ENCODE data around the gene ITGB7.
"Not testable (repeated sequence)": the region's sequence is repeated elsewhere in the genome, so short reads cannot be mapped to it uniquely, and the experiment has no call there.

ITGB7 gene

DNA sequence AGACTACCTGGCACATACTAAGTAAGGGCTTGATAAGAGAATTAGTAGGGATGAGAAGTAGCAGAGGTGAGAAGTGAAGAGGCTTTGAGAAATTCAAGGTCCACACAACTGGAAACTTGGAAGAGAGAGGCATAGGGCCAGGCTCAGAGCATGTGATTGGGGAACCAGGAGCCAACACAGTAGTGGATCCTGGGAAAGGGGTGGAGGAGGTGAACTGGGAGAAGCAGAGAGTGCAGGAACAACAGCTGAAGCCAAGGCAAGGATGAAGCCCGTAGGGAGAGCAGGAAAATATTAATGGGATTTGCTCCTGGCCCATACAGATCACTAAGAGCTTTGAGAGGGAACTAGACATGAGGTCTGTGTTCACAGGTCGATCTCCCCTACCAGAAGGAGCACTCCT, 1.4 kb upstream of the ITGB7 start:
- Histone ChIP-seq H3K4me3 (ENCODE audit: low read length in 2 of 2) (peak overlapping the region in 1 of 2 donors; percentile 60), H3K9ac (ENCODE audit: low read depth in 1 of 2, low read length in 2 of 2) (no peak overlapping the region), H3K4me1 (ENCODE audit: control insufficient read depth in 2 of 2, insufficient read depth in 2 of 2, low read length in 2 of 2) (peaks cover 9 to 21% of the 10 kb centered on the region in 2 donors), H3K27ac (ENCODE audit: low read depth in 2 of 2, low read length in 2 of 2) (peak overlapping the region in 1 of 2 donors; percentile 53), H3K27me3 (ENCODE audit: control insufficient read depth in 2 of 2, insufficient read depth in 2 of 2, low read length in 2 of 2) (no peaks in the 10 kb centered on the region), H3K36me3 (ENCODE audit: control insufficient read depth in 2 of 2, insufficient read depth in 2 of 2, low read length in 2 of 2) (peaks cover 10 to 17% of the 10 kb centered on the region in 2 donors), H3K9me3 (ENCODE audit: control insufficient read depth in 2 of 2, low read length in 2 of 2) (no peaks in the 10 kb centered on the region)

DNA sequence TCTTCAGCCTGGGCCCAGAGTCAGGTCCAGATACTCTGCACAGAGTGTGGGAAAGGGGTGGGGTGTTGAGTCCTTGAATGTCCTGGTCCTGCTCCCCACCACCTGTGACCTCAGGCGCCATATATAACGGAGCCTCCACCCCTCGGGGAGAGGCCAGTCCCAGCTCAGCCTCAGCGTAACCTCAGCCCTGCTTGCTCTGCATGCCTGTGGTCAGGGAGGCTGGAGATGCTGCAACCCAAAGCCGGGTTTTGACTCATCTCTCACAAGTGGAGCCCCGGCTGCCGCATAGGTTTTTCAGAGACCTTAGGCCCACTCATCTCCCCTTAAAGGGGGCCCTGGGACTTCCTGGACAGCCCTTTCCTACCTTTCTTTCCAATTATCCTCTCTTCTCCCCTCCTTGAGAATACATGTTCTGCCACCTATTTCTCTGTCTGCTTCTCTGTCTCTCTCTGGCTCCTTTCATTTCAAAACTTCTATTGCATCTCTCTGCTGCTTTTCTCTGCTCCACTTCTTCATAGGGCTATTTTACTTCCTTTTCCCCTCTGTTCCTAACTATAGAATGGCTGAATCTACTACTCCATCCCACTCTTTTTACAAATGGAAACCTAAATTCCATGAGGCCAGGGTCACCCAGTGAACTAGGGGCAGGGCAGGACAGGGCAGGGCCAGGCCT, 1.2 kb downstream of the ITGB7 start:
- Histone ChIP-seq H3K27ac (ENCODE audit: low read depth in 2 of 2, low read length in 2 of 2) (peak overlapping the region in 1 of 2 donors; percentile 60), H3K27me3 (ENCODE audit: control insufficient read depth in 2 of 2, insufficient read depth in 2 of 2, low read length in 2 of 2) (no peaks in the 10 kb centered on the region), H3K9ac (ENCODE audit: low read depth in 1 of 2, low read length in 2 of 2) (peak overlapping the region in 1 of 2 donors; percentile 66), H3K9me3 (ENCODE audit: control insufficient read depth in 2 of 2, low read length in 2 of 2) (no peaks in the 10 kb centered on the region), H3K36me3 (ENCODE audit: control insufficient read depth in 2 of 2, insufficient read depth in 2 of 2, low read length in 2 of 2) (peaks cover 2% of the 10 kb centered on the region in 2 donors), H3K4me1 (ENCODE audit: control insufficient read depth in 2 of 2, insufficient read depth in 2 of 2, low read length in 2 of 2) (peaks cover 9 to 21% of the 10 kb centered on the region in 2 donors), H3K4me3 (ENCODE audit: low read length in 2 of 2) (peak overlapping the region in 1 of 2 donors; percentile 71)

DNA sequence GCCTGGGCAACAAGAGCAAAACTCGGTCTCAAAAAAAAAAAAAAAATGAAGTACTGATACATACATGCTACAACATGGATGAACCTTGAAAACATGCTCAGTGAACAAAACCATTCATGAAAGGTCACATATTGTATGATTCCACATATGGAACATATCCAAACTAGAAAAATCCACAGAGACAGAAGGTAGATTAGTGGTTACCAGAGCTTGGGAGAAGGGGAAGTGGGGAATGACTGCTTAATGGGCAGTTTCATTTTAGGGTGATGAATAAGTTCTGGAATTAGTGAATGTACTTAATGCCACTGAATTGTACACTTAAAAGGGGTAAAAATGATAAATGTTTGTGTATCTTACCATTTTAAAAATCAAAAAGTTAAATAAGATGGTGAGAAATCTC, 2.7 kb downstream of the ITGB7 start:
- Histone ChIP-seq H3K27me3 (ENCODE audit: control insufficient read depth in 2 of 2, insufficient read depth in 2 of 2, low read length in 2 of 2) (no peaks in the 10 kb centered on the region), H3K4me3 (ENCODE audit: low read length in 2 of 2) (no peak overlapping the region), H3K27ac (ENCODE audit: low read depth in 2 of 2, low read length in 2 of 2) (no peak overlapping the region), H3K36me3 (ENCODE audit: control insufficient read depth in 2 of 2, insufficient read depth in 2 of 2, low read length in 2 of 2) (no peaks in the 10 kb centered on the region), H3K9me3 (ENCODE audit: control insufficient read depth in 2 of 2, low read length in 2 of 2) (no peaks in the 10 kb centered on the region), H3K4me1 (ENCODE audit: control insufficient read depth in 2 of 2, insufficient read depth in 2 of 2, low read length in 2 of 2) (peaks cover 9 to 24% of the 10 kb centered on the region in 2 donors), H3K9ac (ENCODE audit: low read depth in 1 of 2, low read length in 2 of 2) (no peak overlapping the region)

DNA sequence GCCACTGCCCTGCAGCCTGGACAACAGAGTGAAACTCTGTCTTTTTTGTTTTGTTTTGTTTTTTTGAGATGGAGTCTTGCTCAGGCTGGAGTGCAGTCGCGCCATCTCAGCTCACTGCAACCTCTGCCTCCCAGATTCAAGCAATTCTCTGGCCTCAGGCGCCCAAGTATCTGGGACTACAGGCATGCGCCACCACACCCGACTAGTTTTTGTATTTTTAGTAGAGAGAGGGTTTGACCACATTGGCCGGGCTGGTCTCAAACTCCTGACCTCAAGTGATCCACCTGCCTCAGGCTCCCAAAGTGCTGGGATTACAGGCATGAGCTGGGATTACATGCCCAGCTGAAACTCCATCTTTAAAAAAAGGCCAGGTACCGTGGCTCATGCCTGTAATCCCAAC, 4.7 kb downstream of the ITGB7 start:
- H3K36me3 ChIP-seq (ENCODE audit: control insufficient read depth in 2 of 2, insufficient read depth in 2 of 2, low read length in 2 of 2); H3K4me3 ChIP-seq (ENCODE audit: low read length in 2 of 2); H3K9ac ChIP-seq (ENCODE audit: low read depth in 1 of 2, low read length in 2 of 2); H3K9me3 ChIP-seq (ENCODE audit: control insufficient read depth in 2 of 2, low read length in 2 of 2); H3K27me3 ChIP-seq (ENCODE audit: control insufficient read depth in 2 of 2, insufficient read depth in 2 of 2, low read length in 2 of 2); H3K27ac ChIP-seq (ENCODE audit: low read depth in 2 of 2, low read length in 2 of 2): not testable (repeated sequence)
- peaks cover 9 to 26% of the 10 kb centered on the region in 2 donors for H3K4me1 ChIP-seq (ENCODE audit: control insufficient read depth in 2 of 2, insufficient read depth in 2 of 2, low read length in 2 of 2)

DNA sequence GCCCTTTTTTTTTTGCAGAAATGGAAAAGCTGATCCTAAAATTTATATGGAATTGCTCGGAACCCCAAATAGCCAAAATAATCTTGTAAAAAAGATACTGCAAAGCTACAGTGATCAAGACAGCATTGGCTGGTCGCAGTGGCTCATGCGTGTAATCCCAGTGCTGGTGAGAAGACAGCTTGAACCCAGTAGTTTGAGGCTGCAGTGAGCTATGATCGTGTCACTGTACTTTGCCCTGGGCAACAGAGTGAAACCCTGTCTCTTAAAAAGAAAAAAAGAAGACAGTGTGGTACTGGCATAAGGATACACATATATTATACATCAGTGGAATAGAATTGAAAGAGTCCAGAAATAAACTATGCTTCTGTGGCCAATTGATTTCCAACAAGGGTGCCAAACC, 5.4 kb downstream of the ITGB7 start:
- H3K27me3 ChIP-seq (ENCODE audit: control insufficient read depth in 2 of 2, insufficient read depth in 2 of 2, low read length in 2 of 2) = no peaks in the 10 kb centered on the region
- H3K27ac ChIP-seq (ENCODE audit: low read depth in 2 of 2, low read length in 2 of 2) = no peak overlapping the region
- H3K9me3 ChIP-seq (ENCODE audit: control insufficient read depth in 2 of 2, low read length in 2 of 2) = no peaks in the 10 kb centered on the region
- H3K4me1 ChIP-seq (ENCODE audit: control insufficient read depth in 2 of 2, insufficient read depth in 2 of 2, low read length in 2 of 2) = peaks cover 5 to 20% of the 10 kb centered on the region in 2 donors
- no peak overlapping the region for H3K4me3 ChIP-seq (ENCODE audit: low read length in 2 of 2)
- peaks cover 0 to 2% of the 10 kb centered on the region in 2 donors for H3K36me3 ChIP-seq (ENCODE audit: control insufficient read depth in 2 of 2, insufficient read depth in 2 of 2, low read length in 2 of 2)
- no peak overlapping the region for H3K9ac ChIP-seq (ENCODE audit: low read depth in 1 of 2, low read length in 2 of 2)

DNA sequence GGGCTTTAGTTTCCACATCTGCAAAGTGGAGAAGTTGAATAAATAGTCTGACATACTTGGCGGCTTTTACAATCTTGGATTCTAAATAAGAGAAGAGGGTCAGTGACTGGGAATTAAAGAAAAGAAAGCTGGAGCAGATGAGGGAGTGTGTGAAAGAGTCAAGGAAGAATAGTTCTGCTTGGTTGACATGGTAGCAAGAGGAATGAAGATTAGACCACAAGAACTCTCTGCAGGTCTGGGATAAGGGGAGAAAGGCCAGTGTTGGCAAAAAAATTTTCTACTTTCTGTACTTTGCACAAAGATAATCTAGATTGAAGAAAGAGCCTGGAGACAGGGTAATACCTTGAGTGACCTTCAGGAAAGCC, 5.9 kb downstream of the ITGB7 start:
- Histone ChIP-seq H3K4me1 (ENCODE audit: control insufficient read depth in 2 of 2, insufficient read depth in 2 of 2, low read length in 2 of 2) (peaks cover 4 to 17% of the 10 kb centered on the region in 2 donors), H3K27ac (ENCODE audit: low read depth in 2 of 2, low read length in 2 of 2) (no peak overlapping the region), H3K9ac (ENCODE audit: low read depth in 1 of 2, low read length in 2 of 2) (no peak overlapping the region), H3K9me3 (ENCODE audit: control insufficient read depth in 2 of 2, low read length in 2 of 2) (no peaks in the 10 kb centered on the region), H3K4me3 (ENCODE audit: low read length in 2 of 2) (no peak overlapping the region), H3K27me3 (ENCODE audit: control insufficient read depth in 2 of 2, insufficient read depth in 2 of 2, low read length in 2 of 2) (no peaks in the 10 kb centered on the region), H3K36me3 (ENCODE audit: control insufficient read depth in 2 of 2, insufficient read depth in 2 of 2, low read length in 2 of 2) (peaks cover 0 to 5% of the 10 kb centered on the region in 2 donors)

DNA sequence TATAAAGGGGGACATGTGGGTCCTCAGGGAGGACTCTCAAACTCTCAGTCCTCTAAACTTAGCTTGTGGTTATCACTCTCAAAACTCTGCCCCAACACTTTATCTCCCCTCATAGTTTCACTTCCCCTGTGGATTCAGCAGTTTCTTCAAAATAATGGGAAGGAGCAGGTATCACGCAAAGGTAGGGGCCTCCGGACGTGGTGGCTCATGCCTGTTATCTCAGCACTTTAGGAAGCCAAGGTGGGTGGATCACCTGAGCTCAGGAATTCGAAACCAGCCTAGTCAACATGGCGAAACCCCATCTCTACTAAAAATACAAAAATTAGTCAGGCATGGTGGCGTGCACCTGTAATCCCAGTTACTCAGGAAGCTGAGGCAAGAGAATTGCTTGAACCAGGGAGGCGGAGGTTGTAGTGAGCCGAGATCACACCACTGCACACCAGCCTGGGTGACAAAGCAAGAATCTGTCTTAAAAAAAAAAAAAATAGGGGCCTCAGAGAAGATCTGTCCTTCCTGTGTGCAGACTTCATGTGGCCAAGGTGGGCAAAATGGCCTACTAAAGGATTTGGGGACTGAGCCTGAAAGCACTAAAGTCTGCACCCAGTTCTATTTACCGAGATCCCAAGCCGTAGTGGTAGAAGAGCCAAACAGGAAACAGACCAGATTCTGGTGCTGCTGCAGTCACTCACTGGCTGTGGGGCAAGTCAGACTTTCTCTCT, 6.4 kb downstream of the ITGB7 start:
- H3K9ac ChIP-seq (ENCODE audit: low read depth in 1 of 2, low read length in 2 of 2) = no peak overlapping the region
- peak overlapping the region in 1 of 2 donors; percentile 15 for H3K4me3 ChIP-seq (ENCODE audit: low read length in 2 of 2)
- H3K27ac ChIP-seq (ENCODE audit: low read depth in 2 of 2, low read length in 2 of 2) = peak overlapping the region in 1 of 2 donors; percentile 43
- H3K27me3 ChIP-seq (ENCODE audit: control insufficient read depth in 2 of 2, insufficient read depth in 2 of 2, low read length in 2 of 2) = no peaks in the 10 kb centered on the region
- peaks cover 0 to 5% of the 10 kb centered on the region in 2 donors for H3K36me3 ChIP-seq (ENCODE audit: control insufficient read depth in 2 of 2, insufficient read depth in 2 of 2, low read length in 2 of 2)
- H3K4me1 ChIP-seq (ENCODE audit: control insufficient read depth in 2 of 2, insufficient read depth in 2 of 2, low read length in 2 of 2) = peaks cover 4 to 15% of the 10 kb centered on the region in 2 donors
- no peaks in the 10 kb centered on the region for H3K9me3 ChIP-seq (ENCODE audit: control insufficient read depth in 2 of 2, low read length in 2 of 2)

DNA sequence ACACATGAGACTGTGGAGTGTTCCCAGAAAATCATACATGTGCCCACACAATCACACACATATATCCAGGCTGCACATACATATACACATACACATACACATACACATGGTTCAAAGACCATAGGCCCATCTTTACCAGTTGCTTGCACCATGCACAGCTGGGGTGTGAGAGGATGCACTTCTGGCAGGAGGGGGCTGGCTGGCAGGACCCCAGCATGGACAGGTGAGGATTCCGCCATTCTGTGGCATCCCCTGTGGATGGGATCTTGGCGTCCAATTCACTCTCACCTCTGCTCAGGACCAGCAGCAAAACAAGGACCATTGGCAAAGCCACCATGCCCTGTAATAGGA, 7.0 kb downstream of the ITGB7 start:
- no peaks in the 10 kb centered on the region for H3K27me3 ChIP-seq (ENCODE audit: control insufficient read depth in 2 of 2, insufficient read depth in 2 of 2, low read length in 2 of 2)
- H3K9ac ChIP-seq (ENCODE audit: low read depth in 1 of 2, low read length in 2 of 2) = no peak overlapping the region
- H3K4me3 ChIP-seq (ENCODE audit: low read length in 2 of 2) = peak overlapping the region in 1 of 2 donors; percentile 15
- no peaks in the 10 kb centered on the region for H3K9me3 ChIP-seq (ENCODE audit: control insufficient read depth in 2 of 2, low read length in 2 of 2)
- H3K36me3 ChIP-seq (ENCODE audit: control insufficient read depth in 2 of 2, insufficient read depth in 2 of 2, low read length in 2 of 2) = peaks cover 0 to 5% of the 10 kb centered on the region in 2 donors
- peaks cover 4 to 15% of the 10 kb centered on the region in 2 donors for H3K4me1 ChIP-seq (ENCODE audit: control insufficient read depth in 2 of 2, insufficient read depth in 2 of 2, low read length in 2 of 2)
- no peak overlapping the region for H3K27ac ChIP-seq (ENCODE audit: low read depth in 2 of 2, low read length in 2 of 2)

DNA sequence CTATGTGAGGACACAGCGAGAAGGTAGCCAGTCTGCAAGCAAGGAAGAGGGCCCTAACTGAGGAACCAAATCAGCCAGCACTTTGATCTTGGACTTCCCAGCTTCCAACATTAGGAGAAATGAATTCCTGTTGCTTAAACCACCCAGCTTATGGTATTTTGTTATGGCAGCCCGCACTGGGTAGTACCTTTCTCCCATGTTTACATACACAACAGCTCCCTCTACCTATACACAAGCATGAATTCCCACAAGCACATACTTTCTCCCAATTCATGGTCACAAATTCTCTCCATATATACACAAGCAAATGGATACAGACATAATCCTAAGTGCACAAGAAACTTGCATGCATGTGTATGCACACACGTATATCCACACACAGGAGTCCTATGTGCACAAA, 7.4 kb downstream of the ITGB7 start:
- no peak overlapping the region for H3K4me3 ChIP-seq (ENCODE audit: low read length in 2 of 2)

DNA sequence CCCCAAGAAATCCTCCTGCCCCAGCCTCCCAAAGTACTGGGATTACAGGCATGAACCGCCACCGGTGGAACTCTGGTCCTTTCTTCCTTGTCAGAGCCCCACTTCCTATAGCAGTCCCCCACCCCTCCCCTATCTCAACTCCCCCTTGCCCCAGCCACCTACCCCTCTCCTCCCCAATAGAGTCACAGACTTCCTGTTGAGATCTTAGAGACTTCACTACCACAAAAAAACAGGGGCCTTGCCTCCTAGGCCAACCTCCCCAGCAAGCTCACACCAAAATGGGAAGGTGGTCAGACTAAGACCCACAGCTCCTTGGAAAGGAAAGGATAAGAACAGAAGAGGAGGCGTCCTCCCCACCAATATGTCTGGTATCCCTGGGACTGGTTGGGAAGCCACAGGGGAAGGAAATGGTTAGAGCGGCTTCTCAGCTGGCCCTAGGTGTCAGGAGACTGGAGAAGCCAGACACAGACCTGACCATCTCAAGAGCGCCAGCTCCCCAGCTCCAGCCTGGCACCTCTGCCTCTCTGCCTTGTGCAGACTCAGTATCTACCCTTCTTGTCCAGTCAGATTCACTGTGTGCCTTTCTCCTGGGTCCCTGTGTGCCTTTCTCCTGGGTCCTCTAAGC, 8.5 kb downstream of the ITGB7 start:
- H3K4me1 ChIP-seq (ENCODE audit: control insufficient read depth in 2 of 2, insufficient read depth in 2 of 2, low read length in 2 of 2) = peaks cover 4 to 15% of the 10 kb centered on the region in 2 donors
- no peak overlapping the region for H3K27ac ChIP-seq (ENCODE audit: low read depth in 2 of 2, low read length in 2 of 2)
- H3K36me3 ChIP-seq (ENCODE audit: control insufficient read depth in 2 of 2, insufficient read depth in 2 of 2, low read length in 2 of 2) = peaks cover 0 to 5% of the 10 kb centered on the region in 2 donors
- H3K4me3 ChIP-seq (ENCODE audit: low read length in 2 of 2) = no peak overlapping the region
- H3K9ac ChIP-seq (ENCODE audit: low read depth in 1 of 2, low read length in 2 of 2) = no peak overlapping the region
- H3K27me3 ChIP-seq (ENCODE audit: control insufficient read depth in 2 of 2, insufficient read depth in 2 of 2, low read length in 2 of 2) = no peaks in the 10 kb centered on the region
- H3K9me3 ChIP-seq (ENCODE audit: control insufficient read depth in 2 of 2, low read length in 2 of 2) = no peaks in the 10 kb centered on the region

More for the DNA sequence above, 7.4 kb downstream of the ITGB7 start:
- Histone ChIP-seq H3K27me3 (ENCODE audit: control insufficient read depth in 2 of 2, insufficient read depth in 2 of 2, low read length in 2 of 2) (no peaks in the 10 kb centered on the region), H3K4me1 (ENCODE audit: control insufficient read depth in 2 of 2, insufficient read depth in 2 of 2, low read length in 2 of 2) (peaks cover 4 to 15% of the 10 kb centered on the region in 2 donors), H3K9me3 (ENCODE audit: control insufficient read depth in 2 of 2, low read length in 2 of 2) (no peaks in the 10 kb centered on the region), H3K9ac (ENCODE audit: low read depth in 1 of 2, low read length in 2 of 2) (no peak overlapping the region), H3K36me3 (ENCODE audit: control insufficient read depth in 2 of 2, insufficient read depth in 2 of 2, low read length in 2 of 2) (peaks cover 0 to 5% of the 10 kb centered on the region in 2 donors), H3K27ac (ENCODE audit: low read depth in 2 of 2, low read length in 2 of 2) (no peak overlapping the region)
